Esophagus muscularis mucosa (tissue), 4 donors: ENCODE measurements around the gene EIF3I. TPM values are rescaled to one million over a fixed set of nuclear protein-coding genes. Genes with fewer than 3 reads are reported as not detected.
A peak's percentile ranks its signal among the peaks of the same experiment; 100 is the strongest.

Experiments used
- DNase-seq: peaks from one replicate; pipeline ENCODE4 v3.0.0-alpha.2; 2017; ENCODE audit errors: extremely low spot score
- H3K27ac ChIP-seq, 4 donors: fragments of 200-600 bp; sonication (generic); replicated peaks in 1 of 4; 1 replicate in 3 of 4; 2 replicates in 1 of 4; pipeline ENCODE4 v1.5.1; 2016 to 2019; ENCODE audit warnings: mild to moderate bottlenecking in 1 of 4
- H3K27me3 ChIP-seq, 4 donors: fragments of 200-600 bp; sonication (generic); one replicate each; pipeline versions ENCODE4 v1.5.1 to v1.6.0; 2016 to 2019
- H3K36me3 ChIP-seq, 4 donors: fragments of 200-600 bp; sonication (generic); one replicate each; pipeline ENCODE4 v1.5.1; 2016 to 2019
- H3K4me1 ChIP-seq, 4 donors: fragments of 200-600 bp; sonication (generic); one replicate each; pipeline ENCODE4 v1.5.1; 2016 to 2019
- H3K4me3 ChIP-seq, 4 donors: fragments of 200-600 bp; sonication (generic); 1 replicate in 2 of 4; 2 replicates in 2 of 4; pipeline ENCODE4 v1.5.1; 2016 to 2019; ENCODE audit warnings: mild to moderate bottlenecking in 4 of 4, moderate library complexity in 1 of 4
- H3K9me3 ChIP-seq, 4 donors: fragments of 200-600 bp; sonication (generic); 1 replicate in 3 of 4; 2 replicates in 1 of 4; pipeline ENCODE4 v1.5.1; 2016 to 2019
- EP300 ChIP-seq: sonication (generic); formaldehyde crosslinking; IDR thresholded peaks from one replicate; pipeline ENCODE4 v1.6.1; 2017; ENCODE audit warnings: antibody characterized with exemption
- POLR2A ChIP-seq: fragments of 450-650 bp; IDR thresholded peaks from one replicate; pipeline ENCODE4 v1.6.1; 2017; ENCODE audit warnings: antibody characterized with exemption, moderate library complexity, mild to moderate bottlenecking, low read depth
- POLR2AphosphoS5 ChIP-seq, 2 donors: sonication (generic); formaldehyde crosslinking; IDR thresholded peaks; one replicate each; pipeline ENCODE4 v1.6.1; 2017; ENCODE audit warnings: antibody characterized with exemption in 2 of 2
- WGBS: methylation state at CpG from one replicate; pipeline ENCODE4 v1.1.5; 2018; 5-methylcytosine and 5-hydroxymethylcytosine counted together
- intact Hi-C: fragments of 100-400 bp; cut with DNase I; formaldehyde crosslinking; loops from one replicate; pipeline ENCODE4 v1.15.1; 2023
- total RNA-seq, 4 donors: library from RNA; depleted of rRNA; stranded (reverse); fragments of >200 nt; gene quantifications; one replicate each; pipeline versions ENCODE4 v1.1.0 to v1.2.1, GENCODE V29; 2016
- TF ChIP-seq, protein P1 (sequence below), 3 experiments: fragments of 200-600 bp in 2 of 3; fragments of 450-650 bp in 1 of 3; sonication (generic) in 2 of 3; IDR thresholded peaks; one replicate each; pipeline ENCODE4 v1.5.1; 2017 to 2019; ENCODE audit warnings: antibody characterized with exemption in 3 of 3, mild to moderate bottlenecking in 2 of 3, moderate library complexity in 1 of 3

EIF3I gene
- total RNA-seq, 4 donors from 2014 or later, result 141 to 214 (median 167) TPM

DNA sequence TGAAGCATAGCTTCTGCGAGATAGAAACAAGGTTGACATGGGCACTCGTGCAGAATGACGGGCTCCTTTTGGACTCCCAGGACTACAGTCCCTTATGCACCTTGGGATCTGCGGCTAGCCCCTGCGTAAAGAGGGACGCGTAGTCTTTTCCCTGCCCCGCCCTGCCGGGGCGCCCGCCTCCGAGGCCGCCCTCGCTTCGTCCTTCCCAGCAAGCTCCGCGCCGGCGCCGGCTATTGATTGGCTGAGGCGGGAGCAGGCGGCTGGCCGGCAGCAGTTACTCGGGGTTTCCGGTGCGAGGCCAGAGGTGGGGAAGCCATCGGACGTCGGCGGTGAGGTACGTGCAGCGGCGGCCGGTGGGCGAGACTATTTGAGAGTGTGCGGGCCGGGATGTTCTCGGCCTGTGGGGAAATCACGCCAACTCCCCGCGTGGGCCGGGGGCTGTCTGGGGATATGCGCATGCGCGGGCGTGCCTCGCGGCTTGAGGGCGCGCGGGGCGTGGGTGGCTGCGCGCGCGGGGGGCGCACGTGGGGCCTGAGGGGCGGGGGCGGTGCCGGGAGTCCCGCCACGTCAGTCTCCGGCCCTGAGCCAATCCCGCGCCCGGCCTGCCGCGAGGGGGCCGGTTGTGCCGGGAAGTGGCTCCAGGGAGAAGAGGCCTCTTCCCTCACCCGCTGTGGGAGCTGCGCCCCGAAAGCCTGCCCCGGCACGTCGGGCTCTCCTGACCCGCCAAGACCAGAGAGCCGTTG, 42.6 kb upstream of the EIF3I start, which contains the start of gene TXLNA:
Gene TXLNA, plus strand, starts transcription at position 233 of the 743 bp plus-strand sequence. CDS start 671 bp downstream, outside the sequence.
- 0% methylated on average over 10 of the region's 79 CpGs for whole genome bisulfite sequencing
- Histone ChIP-seq H3K9me3 (peaks cover 0 to 2% (median 0%) of the 10 kb centered on the region in 4 donors), H3K27ac (peak within 1 kb of the TSS; percentile 93 to 96 (median 94)), H3K4me3 (peak within 1 kb of the TSS; percentile 61 to 76 (median 70)), H3K27me3 (no peaks in the 10 kb centered on the region), H3K36me3 (peaks cover 8 to 38% (median 24%) of the 10 kb centered on the region in 4 donors), H3K4me1 (peaks cover 40 to 58% (median 51%) of the 10 kb centered on the region in 4 donors)
- DNase-seq, result peak; percentile 99
- intact Hi-C loops, result no loop called here
- no peak for TF ChIP-seq EP300
- TF ChIP-seq POLR2AphosphoS5 (IDR thresholded peaks at IDR 0.05), result peak; percentile 85 to 87
- TF ChIP-seq, protein P1, sequence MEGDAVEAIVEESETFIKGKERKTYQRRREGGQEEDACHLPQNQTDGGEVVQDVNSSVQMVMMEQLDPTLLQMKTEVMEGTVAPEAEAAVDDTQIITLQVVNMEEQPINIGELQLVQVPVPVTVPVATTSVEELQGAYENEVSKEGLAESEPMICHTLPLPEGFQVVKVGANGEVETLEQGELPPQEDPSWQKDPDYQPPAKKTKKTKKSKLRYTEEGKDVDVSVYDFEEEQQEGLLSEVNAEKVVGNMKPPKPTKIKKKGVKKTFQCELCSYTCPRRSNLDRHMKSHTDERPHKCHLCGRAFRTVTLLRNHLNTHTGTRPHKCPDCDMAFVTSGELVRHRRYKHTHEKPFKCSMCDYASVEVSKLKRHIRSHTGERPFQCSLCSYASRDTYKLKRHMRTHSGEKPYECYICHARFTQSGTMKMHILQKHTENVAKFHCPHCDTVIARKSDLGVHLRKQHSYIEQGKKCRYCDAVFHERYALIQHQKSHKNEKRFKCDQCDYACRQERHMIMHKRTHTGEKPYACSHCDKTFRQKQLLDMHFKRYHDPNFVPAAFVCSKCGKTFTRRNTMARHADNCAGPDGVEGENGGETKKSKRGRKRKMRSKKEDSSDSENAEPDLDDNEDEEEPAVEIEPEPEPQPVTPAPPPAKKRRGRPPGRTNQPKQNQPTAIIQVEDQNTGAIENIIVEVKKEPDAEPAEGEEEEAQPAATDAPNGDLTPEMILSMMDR (IDR thresholded peaks at IDR 0.05), result peak in 2 of 3 experiments; percentile 14 to 17
- TF ChIP-seq POLR2A, result peak; percentile 16

DNA sequence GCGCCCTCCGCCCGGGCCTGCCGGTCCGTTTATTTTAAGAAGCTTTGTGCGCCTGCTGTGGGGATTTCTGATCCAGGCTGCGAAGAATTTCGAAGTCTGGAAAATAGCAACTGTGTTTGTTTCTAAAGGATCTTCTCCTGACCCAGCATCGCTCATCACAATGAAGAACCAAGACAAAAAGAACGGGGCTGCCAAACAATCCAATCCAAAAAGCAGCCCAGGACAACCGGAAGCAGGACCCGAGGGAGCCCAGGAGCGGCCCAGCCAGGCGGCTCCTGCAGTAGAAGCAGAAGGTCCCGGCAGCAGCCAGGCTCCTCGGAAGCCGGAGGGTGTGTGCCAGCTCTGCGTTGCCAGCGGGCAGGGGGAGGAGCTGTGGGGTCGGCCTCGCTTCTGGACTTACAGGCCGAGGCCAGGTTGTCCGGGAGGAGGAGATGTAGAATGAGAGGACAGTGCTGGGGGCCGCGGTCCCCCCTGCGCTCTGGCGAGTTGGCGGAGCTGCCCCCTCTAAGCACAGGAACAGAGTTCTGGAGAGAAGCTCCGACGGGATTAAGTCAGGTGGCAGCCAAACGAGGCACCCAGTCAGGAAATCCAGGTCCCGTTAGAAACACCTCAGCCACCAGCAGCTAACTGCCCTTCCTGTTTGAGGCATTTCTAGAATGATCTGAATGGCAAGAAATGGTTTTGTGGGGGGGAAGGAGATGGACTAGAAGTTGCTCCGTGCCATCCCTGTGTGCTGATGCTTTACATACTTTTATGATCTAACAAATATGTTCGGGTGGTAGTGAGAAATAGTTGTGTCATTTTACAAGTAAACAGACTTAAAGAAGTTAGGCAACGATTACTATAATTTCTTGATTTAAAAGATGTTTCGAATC, 41.8 kb upstream of the EIF3I start:
- DNase-seq, result no peak
- Histone ChIP-seq H3K27ac (peak overlapping the region; percentile 93 to 96 (median 94)), H3K4me3 (peak overlapping the region; percentile 61 to 76 (median 70)), H3K36me3 (peaks cover 10 to 43% (median 29%) of the 10 kb centered on the region in 4 donors), H3K27me3 (no peaks in the 10 kb centered on the region), H3K4me1 (peaks cover 46 to 65% (median 59%) of the 10 kb centered on the region in 4 donors), H3K9me3 (peaks cover 0 to 3% (median 0%) of the 10 kb centered on the region in 4 donors)
- intact Hi-C loops, result no loop called here
- 5% methylated on average over 22 of the region's 36 CpGs for WGBS
- TF ChIP-seq EP300 (no peak), POLR2A (peak; percentile 37)
- TF ChIP-seq, protein P1 (IDR thresholded peaks at IDR 0.05), result no peak

GRCh38 chr1:32181065-32181464, 41.1 kb upstream of the EIF3I start:
- DNase-seq, result no peak
- no peaks in the 10 kb centered on the region for H3K27me3 ChIP-seq
- H3K27ac ChIP-seq, result peak overlapping the region; percentile 25 to 96 (median 94)
- 74% methylated on average over 9 of the region's 9 CpGs for WGBS
- intact Hi-C loops, result no loop called here
- peaks cover 0 to 3% (median 0%) of the 10 kb centered on the region in 4 donors for H3K9me3 ChIP-seq
- H3K4me3 ChIP-seq, result peak overlapping the region; percentile 61 to 76 (median 70)
- H3K4me1 ChIP-seq, result peaks cover 47 to 71% (median 64%) of the 10 kb centered on the region in 4 donors
- H3K36me3 ChIP-seq, result peaks cover 10 to 48% (median 36%) of the 10 kb centered on the region in 4 donors
- no peak for TF ChIP-seq POLR2AphosphoS5 (IDR thresholded peaks at IDR 0.05)
- TF ChIP-seq, protein P1 (IDR thresholded peaks at IDR 0.05), result no peak
- TF ChIP-seq EP300, result no peak
- TF ChIP-seq POLR2A, result no peak

- peaks cover 0 to 3% (median 0%) of the 10 kb centered on the region in 4 donors for H3K9me3 ChIP-seq
- peaks cover 10 to 53% (median 39%) of the 10 kb centered on the region in 4 donors for H3K36me3 ChIP-seq
- peak overlapping the region; percentile 61 to 76 (median 70) for H3K4me3 ChIP-seq
- peak overlapping the region; percentile 25 to 96 (median 94) for H3K27ac ChIP-seq
- peaks cover 52 to 76% (median 68%) of the 10 kb centered on the region in 4 donors for H3K4me1 ChIP-seq
- DNase-seq, result no peak
- intact Hi-C loops, result no loop called here
- WGBS, result 80% methylated on average over 5 of the region's 5 CpGs
- TF ChIP-seq POLR2AphosphoS5 (IDR thresholded peaks at IDR 0.05) (no peak), POLR2A (no peak), EP300 (no peak)
- no peaks in the 10 kb centered on the region for H3K27me3 ChIP-seq
Observed at GRCh38 chr1:32181563-32181962, 40.6 kb upstream of the EIF3I start.
